Ovary (tissue), 3 donors: ENCODE results near the gene SIX3.

Experiments used
- POLR2A ChIP-seq: fragments of 450-650 bp; IDR thresholded peaks from one replicate; pipeline ENCODE4 v1.6.1; 2017; ENCODE audit warnings: antibody characterized with exemption, mild to moderate bottlenecking, moderate library complexity
- TF ChIP-seq, protein P1 (sequence below), 3 donors: fragments of 450-650 bp in 2 of 3; fragments of 200-600 bp in 1 of 3; IDR thresholded peaks; one replicate each; pipeline versions ENCODE4 v1.5.1 to v1.8.0; 2016 to 2022; ENCODE audit warnings: antibody characterized with exemption in 3 of 3, mild to moderate bottlenecking in 1 of 3
- donor health status: DM: no; HTN: no; CAD: no.

DNA sequence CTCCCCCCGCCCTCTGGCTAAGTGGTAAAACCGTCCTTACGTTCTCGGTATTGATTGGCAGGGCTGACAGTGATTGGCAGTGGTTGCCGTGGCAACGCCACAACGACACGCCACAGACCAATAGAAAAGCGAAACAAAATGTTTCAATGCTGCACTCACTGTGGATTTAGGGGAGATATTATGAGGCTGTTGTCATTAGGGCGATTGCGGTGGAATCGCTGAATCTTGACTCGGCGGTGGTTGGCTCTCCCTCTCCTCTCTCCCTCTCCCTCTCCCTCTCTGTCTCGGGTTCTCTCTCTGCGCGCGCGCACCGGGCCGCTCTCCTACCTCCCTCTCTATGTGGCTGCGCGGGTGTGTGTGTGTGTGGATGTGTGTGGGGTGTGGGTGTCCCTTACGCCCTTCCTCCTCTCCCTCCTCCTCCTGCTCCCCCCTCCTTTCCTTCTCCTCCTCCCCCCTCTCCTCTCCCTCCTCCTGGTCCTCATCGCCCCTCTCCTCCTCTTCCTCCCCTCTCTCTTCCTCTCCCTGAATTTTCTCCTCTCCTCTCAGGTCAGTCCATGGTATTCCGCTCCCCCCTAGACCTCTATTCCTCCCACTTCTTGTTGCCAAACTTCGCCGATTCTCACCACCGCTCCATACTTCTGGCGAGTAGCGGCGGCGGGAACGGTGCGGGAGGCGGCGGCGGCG lies at the start of gene SIX3:
- TF ChIP-seq, protein P1, sequence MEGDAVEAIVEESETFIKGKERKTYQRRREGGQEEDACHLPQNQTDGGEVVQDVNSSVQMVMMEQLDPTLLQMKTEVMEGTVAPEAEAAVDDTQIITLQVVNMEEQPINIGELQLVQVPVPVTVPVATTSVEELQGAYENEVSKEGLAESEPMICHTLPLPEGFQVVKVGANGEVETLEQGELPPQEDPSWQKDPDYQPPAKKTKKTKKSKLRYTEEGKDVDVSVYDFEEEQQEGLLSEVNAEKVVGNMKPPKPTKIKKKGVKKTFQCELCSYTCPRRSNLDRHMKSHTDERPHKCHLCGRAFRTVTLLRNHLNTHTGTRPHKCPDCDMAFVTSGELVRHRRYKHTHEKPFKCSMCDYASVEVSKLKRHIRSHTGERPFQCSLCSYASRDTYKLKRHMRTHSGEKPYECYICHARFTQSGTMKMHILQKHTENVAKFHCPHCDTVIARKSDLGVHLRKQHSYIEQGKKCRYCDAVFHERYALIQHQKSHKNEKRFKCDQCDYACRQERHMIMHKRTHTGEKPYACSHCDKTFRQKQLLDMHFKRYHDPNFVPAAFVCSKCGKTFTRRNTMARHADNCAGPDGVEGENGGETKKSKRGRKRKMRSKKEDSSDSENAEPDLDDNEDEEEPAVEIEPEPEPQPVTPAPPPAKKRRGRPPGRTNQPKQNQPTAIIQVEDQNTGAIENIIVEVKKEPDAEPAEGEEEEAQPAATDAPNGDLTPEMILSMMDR (IDR thresholded peaks at IDR 0.05) = no peak
- no peak for TF ChIP-seq POLR2A
